Fibroblast of pulmonary artery (primary cell): ENCODE measurements around the gene RRAS2.

Experiments
- DNase-seq: peaks from one replicate; pipeline ENCODE4 v3.0.0-alpha.2; 2010; ENCODE audit warnings: low read depth
- H3K4me3 ChIP-seq: replicated peaks from 2 replicates; pipeline ENCODE4 v1.5.1; 2011; ENCODE audit warnings: low read depth, mild to moderate bottlenecking, control low read depth, low read length, moderate library complexity
- CTCF ChIP-seq: IDR thresholded peaks from 2 replicates; pipeline ENCODE4 v1.5.1; 2011; ENCODE audit warnings: mild to moderate bottlenecking, control low read depth, low read length, inconsistent platforms; ENCODE audit errors: missing control alignments

RRAS2 gene

GRCh38 chr11:14371249-14371648 is 12.3 kb upstream of the RRAS2 start:
- TF ChIP-seq CTCF = no peak

GRCh38 chr11:14370496-14370895 is 11.5 kb upstream of the RRAS2 start:
- DNase-seq = no peak
- no peak for TF ChIP-seq CTCF
- no peak overlapping the region for H3K4me3 ChIP-seq

More at GRCh38 chr11:14371249-14371648, 12.3 kb upstream of the RRAS2 start:
- no peak for DNase-seq
- H3K4me3 ChIP-seq = no peak overlapping the region

- no peak for TF ChIP-seq CTCF
- no peak overlapping the region for H3K4me3 ChIP-seq
- no peak for DNase-seq
Measured at GRCh38 chr11:14369598-14369997, 10.6 kb upstream of the RRAS2 start.

GRCh38 chr11:14366936-14367335 is 8.0 kb upstream of the RRAS2 start:
- no peak overlapping the region for H3K4me3 ChIP-seq
- TF ChIP-seq CTCF = no peak
- DNase-seq = no peak

GRCh38 chr11:14364322-14364721 is 5.3 kb upstream of the RRAS2 start:
- no peak for TF ChIP-seq CTCF
- no peak overlapping the region for H3K4me3 ChIP-seq
- DNase-seq = no peak

- TF ChIP-seq CTCF = no peak
- H3K4me3 ChIP-seq = no peak overlapping the region
- DNase-seq = no peak
Measured at GRCh38 chr11:14362611-14363010, 3.6 kb upstream of the RRAS2 start.

GRCh38 chr11:14361951-14362350 is 3.0 kb upstream of the RRAS2 start:
- DNase-seq = no peak
- no peak overlapping the region for H3K4me3 ChIP-seq
- TF ChIP-seq CTCF = no peak
